Measurements from ENCODE around the gene PHRF1. TPM values are rescaled to one million over a fixed set of nuclear protein-coding genes. Genes with fewer than 3 reads are reported as not detected.

The PHRF1 gene
- polyA plus RNA-seq, 1 of the 3 experiments (the other 2 are of a cell fraction) = 22.7 TPM

DNA sequence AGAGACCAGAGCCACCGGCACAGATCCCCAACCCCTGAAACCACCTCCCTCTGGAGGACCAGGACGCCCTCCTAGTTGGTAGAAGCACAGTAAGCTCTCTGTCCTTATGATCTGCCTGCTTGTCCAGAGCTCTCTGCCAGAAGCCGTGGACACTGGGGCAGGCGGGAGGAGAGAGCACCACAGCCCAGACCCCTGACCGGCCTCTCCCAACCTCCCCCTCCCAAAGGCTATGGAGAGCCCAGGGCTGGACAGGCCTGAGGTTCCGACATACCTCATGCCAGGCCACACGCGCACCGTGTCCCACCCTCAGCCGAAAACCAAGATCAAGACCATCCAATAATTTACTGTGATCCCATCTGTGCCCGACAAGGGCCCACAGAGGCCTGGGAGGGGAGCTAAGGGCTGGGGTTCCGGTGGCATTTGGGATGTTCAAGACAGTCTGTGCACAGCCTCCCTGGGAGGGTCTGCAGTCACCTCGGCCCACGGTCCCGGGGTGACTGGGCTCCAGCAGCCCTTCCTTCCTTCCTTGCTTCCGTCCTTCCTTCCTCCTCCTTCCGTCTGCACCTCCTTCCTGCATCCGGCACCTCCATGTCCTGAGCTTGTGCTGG is 44.2 kb upstream of the PHRF1 start:
- no peak for TF ChIP-seq SIN3A (IDR thresholded peaks at IDR 0.05; ENCODE audit: borderline replicate concordance, low read depth, low read length)
- TF ChIP-seq, protein P1, sequence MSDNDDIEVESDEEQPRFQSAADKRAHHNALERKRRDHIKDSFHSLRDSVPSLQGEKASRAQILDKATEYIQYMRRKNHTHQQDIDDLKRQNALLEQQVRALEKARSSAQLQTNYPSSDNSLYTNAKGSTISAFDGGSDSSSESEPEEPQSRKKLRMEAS (IDR thresholded peaks at IDR 0.05; ENCODE audit: low read depth) = no peak
- TF ChIP-seq SMC3 (IDR thresholded peaks at IDR 0.05; ENCODE audit: low read depth, low read length) = no peak
- TF ChIP-seq RFX5 (IDR thresholded peaks at IDR 0.05; ENCODE audit: low read length) = no peak
- TF ChIP-seq, protein P2, sequence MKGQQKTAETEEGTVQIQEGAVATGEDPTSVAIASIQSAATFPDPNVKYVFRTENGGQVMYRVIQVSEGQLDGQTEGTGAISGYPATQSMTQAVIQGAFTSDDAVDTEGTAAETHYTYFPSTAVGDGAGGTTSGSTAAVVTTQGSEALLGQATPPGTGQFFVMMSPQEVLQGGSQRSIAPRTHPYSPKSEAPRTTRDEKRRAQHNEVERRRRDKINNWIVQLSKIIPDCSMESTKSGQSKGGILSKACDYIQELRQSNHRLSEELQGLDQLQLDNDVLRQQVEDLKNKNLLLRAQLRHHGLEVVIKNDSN (IDR thresholded peaks at IDR 0.05; ENCODE audit: borderline replicate concordance, low read depth) = no peak
- TF ChIP-seq CHD2 (IDR thresholded peaks at IDR 0.05; ENCODE audit: low read length, partially characterized antibody) = no peak
- no peak for TF ChIP-seq POLR2AphosphoS5 (IDR thresholded peaks at IDR 0.05; ENCODE audit: low read depth, low read length)
- no peak for TF ChIP-seq JUND (IDR thresholded peaks at IDR 0.05)
- TF ChIP-seq, protein P3, sequence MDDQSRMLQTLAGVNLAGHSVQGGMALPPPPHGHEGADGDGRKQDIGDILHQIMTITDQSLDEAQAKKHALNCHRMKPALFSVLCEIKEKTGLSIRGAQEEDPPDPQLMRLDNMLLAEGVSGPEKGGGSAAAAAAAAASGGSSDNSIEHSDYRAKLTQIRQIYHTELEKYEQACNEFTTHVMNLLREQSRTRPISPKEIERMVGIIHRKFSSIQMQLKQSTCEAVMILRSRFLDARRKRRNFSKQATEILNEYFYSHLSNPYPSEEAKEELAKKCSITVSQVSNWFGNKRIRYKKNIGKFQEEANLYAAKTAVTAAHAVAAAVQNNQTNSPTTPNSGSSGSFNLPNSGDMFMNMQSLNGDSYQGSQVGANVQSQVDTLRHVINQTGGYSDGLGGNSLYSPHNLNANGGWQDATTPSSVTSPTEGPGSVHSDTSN (IDR thresholded peaks at IDR 0.05) = no peak
- no peak for TF ChIP-seq GATA2 (CRISPR knock-in tag; IDR thresholded peaks at IDR 0.05)
- no peak for TF ChIP-seq FOXM1 (IDR thresholded peaks at IDR 0.05; ENCODE audit: low read depth)
- TF ChIP-seq RCOR1 (IDR thresholded peaks at IDR 0.05; ENCODE audit: low read length) = no peak
- TF ChIP-seq, protein P4, sequence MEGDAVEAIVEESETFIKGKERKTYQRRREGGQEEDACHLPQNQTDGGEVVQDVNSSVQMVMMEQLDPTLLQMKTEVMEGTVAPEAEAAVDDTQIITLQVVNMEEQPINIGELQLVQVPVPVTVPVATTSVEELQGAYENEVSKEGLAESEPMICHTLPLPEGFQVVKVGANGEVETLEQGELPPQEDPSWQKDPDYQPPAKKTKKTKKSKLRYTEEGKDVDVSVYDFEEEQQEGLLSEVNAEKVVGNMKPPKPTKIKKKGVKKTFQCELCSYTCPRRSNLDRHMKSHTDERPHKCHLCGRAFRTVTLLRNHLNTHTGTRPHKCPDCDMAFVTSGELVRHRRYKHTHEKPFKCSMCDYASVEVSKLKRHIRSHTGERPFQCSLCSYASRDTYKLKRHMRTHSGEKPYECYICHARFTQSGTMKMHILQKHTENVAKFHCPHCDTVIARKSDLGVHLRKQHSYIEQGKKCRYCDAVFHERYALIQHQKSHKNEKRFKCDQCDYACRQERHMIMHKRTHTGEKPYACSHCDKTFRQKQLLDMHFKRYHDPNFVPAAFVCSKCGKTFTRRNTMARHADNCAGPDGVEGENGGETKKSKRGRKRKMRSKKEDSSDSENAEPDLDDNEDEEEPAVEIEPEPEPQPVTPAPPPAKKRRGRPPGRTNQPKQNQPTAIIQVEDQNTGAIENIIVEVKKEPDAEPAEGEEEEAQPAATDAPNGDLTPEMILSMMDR (IDR thresholded peaks at IDR 0.05) = no peak
- TF ChIP-seq FOSL2 (IDR thresholded peaks at IDR 0.05; ENCODE audit: borderline replicate concordance, low read depth) = no peak
- no peak for TF ChIP-seq YY1 (IDR thresholded peaks at IDR 0.05; ENCODE audit: low read depth)
- no peak for TF ChIP-seq TAF1 (IDR thresholded peaks at IDR 0.05; ENCODE audit: borderline replicate concordance, low read depth, low read length)
- Histone ChIP-seq H3K9me3 (no peaks in the 10 kb centered on the region), H3K36me3 (replicated peaks in 1 of 2; ENCODE audit: control insufficient read depth in 1 of 2, insufficient read depth in 2 of 2, low read length in 1 of 2) (peaks cover 0 to 27% of the 10 kb centered on the region in 2 experiments), H3K27me3 (ENCODE audit: insufficient read depth) (no peaks in the 10 kb centered on the region), H3K27ac (ENCODE audit: low read depth in 2 of 2, low read length in 1 of 2) (no peak overlapping the region), H3K9ac (no peak overlapping the region), H4K20me1 (ENCODE audit: insufficient read depth) (peaks cover 10% of the 10 kb centered on the region; the same call in 1 of the 2 replicates), H3F3A (replicated peaks; ENCODE audit: insufficient read depth) (no peaks in the 10 kb centered on the region), H3K4me3 (ENCODE audit: low read depth in 2 of 2, low read length in 1 of 2) (no peak overlapping the region), H2AFZ (ENCODE audit: low read depth) (no peak overlapping the region), H3K9me2 (no peaks in the 10 kb centered on the region), H3K79me2 (ENCODE audit: insufficient read depth) (peaks cover 15% of the 10 kb centered on the region), H3K4me2 (no peak overlapping the region), H3K4me1 (ENCODE audit: control insufficient read depth in 1 of 2, insufficient read depth in 2 of 2, low read depth in 1 of 2, low read length in 1 of 2) (peaks cover 0 to 12% of the 10 kb centered on the region in 2 experiments; a peak in 1 of 4 replicates)
- ChIA-PET POLR2A (no interaction called here), CTCF (interaction anchor here (2.3 kb wide), 2 partner anchors 13 to 22 kb away, joined by 5 to 13 read pairs; no protein-coding TSS in a partner anchor)
- DNase-seq = no peak
- 94% methylated on average over 10 of the region's 18 CpGs for WGBS (ENCODE audit: low lambda C conversion rate)
